K562 (cell line): ENCODE data around the gene WFDC8.

ENCODE experiments used
- GATAD2A ChIP-seq: fragments of 450-650 bp; IDR thresholded peaks from 2 replicates; pipeline ENCODE4 v1.6.1; 2017
- HDAC2 ChIP-seq: fragments of 450-650 bp; IDR thresholded peaks from 2 replicates; pipeline ENCODE4 v1.6.1; 2016; ENCODE audit warnings: mild to moderate bottlenecking
- HDAC6 ChIP-seq: IDR thresholded peaks from 2 replicates; pipeline ENCODE4 v1.6.1; 2012; ENCODE audit warnings: low read depth, mild to moderate bottlenecking, control low read depth, inconsistent platforms, low read length, moderate library complexity
- JUNB ChIP-seq: fragments of 450-650 bp; formaldehyde crosslinking; conservative IDR thresholded peaks from 2 replicates; pipeline ENCODE4 v1.4.0; 2020; ENCODE audit warnings: mild to moderate bottlenecking
- POLR2A ChIP-seq: fragments of 450-650 bp; conservative IDR thresholded peaks from 2 replicates; pipeline ENCODE4 v1.6.1; 2016
- RAD21 ChIP-seq, 2 experiments: fragments of 250-450 bp in 1 of 2; fragments of 450-650 bp in 1 of 2; sonication (Bioruptor Pico) in 1 of 2; formaldehyde crosslinking in 1 of 2; IDR thresholded peaks in 1 of 2; conservative IDR thresholded peaks in 1 of 2; 2 replicates each; pipeline versions ENCODE4 v1.4.0 to v1.8.0; 2020 to 2022; ENCODE audit warnings: mild to moderate bottlenecking in 2 of 2, moderate library complexity in 1 of 2
- RBM14 ChIP-seq: fragments of 200-400 bp; formaldehyde crosslinking; IDR thresholded peaks from 2 replicates; pipeline ENCODE4 v1.6.1; 2018; ENCODE audit warnings: low read depth, mild to moderate bottlenecking, low read length, moderate library complexity, borderline replicate concordance; ENCODE audit not compliant: insufficient read depth
- SMAD3 ChIP-seq: fragments of 450-650 bp; formaldehyde crosslinking; conservative IDR thresholded peaks from 2 replicates; pipeline ENCODE4 v1.4.0; 2020; ENCODE audit warnings: mild to moderate bottlenecking
- ZNF121 ChIP-seq: sonication (generic); formaldehyde crosslinking; conservative IDR thresholded peaks from 2 replicates; pipeline ENCODE4 v1.8.0; 2022; ENCODE audit warnings: missing genetic modification reagents
- ZNF707 ChIP-seq: fragments of 250-450 bp; sonication (Bioruptor Pico); conservative IDR thresholded peaks from 2 replicates; pipeline ENCODE4 v1.8.0; 2022; ENCODE audit warnings: inconsistent platforms, mild to moderate bottlenecking, moderate library complexity
- TF ChIP-seq, protein P1 (sequence below): sonication (generic); formaldehyde crosslinking; IDR thresholded peaks from 2 replicates; pipeline ENCODE4 v1.8.0; 2022; ENCODE audit warnings: mild to moderate bottlenecking, missing genetic modification reagents
- TF ChIP-seq, protein P2 (sequence below): fragments of 450-650 bp; IDR thresholded peaks from 2 replicates; pipeline ENCODE4 v1.6.1; 2018; ENCODE audit not compliant: partially characterized antibody
- TF ChIP-seq, protein P3 (sequence below): sonication (generic); formaldehyde crosslinking; IDR thresholded peaks from 2 replicates; pipeline ENCODE4 v1.9.0; 2022; ENCODE audit warnings: mild to moderate bottlenecking, missing genetic modification reagents

DNA sequence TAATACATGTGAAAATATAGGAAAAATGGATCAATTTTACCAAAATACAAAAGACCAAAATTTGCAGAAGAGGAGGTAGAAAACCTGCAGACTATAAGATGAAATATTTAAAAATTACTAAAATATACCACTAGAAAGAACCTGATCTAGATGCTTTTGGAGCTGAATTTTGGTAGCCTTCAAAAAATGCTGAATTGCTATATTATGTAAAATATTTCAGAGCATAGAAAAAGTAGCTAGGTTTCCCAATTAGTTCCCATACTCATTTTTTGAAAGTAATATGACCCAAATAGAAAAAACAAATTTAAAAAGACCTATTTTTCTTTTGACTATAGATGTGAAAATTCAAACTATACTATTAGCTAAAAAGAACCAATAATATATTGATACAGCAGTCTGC is 28.3 kb downstream of the WFDC8 start:
- no peak for TF ChIP-seq RAD21 (CRISPR knock-in tag; conservative IDR thresholded peaks at IDR 0.05 in 1 of 2, IDR thresholded peaks at IDR 0.05 in 1 of 2)
- TF ChIP-seq HDAC2: no peak
- TF ChIP-seq ZNF121: no peak
- no peak for TF ChIP-seq GATAD2A
- no peak for TF ChIP-seq SMAD3 (CRISPR knock-in tag)
- TF ChIP-seq, protein P1, sequence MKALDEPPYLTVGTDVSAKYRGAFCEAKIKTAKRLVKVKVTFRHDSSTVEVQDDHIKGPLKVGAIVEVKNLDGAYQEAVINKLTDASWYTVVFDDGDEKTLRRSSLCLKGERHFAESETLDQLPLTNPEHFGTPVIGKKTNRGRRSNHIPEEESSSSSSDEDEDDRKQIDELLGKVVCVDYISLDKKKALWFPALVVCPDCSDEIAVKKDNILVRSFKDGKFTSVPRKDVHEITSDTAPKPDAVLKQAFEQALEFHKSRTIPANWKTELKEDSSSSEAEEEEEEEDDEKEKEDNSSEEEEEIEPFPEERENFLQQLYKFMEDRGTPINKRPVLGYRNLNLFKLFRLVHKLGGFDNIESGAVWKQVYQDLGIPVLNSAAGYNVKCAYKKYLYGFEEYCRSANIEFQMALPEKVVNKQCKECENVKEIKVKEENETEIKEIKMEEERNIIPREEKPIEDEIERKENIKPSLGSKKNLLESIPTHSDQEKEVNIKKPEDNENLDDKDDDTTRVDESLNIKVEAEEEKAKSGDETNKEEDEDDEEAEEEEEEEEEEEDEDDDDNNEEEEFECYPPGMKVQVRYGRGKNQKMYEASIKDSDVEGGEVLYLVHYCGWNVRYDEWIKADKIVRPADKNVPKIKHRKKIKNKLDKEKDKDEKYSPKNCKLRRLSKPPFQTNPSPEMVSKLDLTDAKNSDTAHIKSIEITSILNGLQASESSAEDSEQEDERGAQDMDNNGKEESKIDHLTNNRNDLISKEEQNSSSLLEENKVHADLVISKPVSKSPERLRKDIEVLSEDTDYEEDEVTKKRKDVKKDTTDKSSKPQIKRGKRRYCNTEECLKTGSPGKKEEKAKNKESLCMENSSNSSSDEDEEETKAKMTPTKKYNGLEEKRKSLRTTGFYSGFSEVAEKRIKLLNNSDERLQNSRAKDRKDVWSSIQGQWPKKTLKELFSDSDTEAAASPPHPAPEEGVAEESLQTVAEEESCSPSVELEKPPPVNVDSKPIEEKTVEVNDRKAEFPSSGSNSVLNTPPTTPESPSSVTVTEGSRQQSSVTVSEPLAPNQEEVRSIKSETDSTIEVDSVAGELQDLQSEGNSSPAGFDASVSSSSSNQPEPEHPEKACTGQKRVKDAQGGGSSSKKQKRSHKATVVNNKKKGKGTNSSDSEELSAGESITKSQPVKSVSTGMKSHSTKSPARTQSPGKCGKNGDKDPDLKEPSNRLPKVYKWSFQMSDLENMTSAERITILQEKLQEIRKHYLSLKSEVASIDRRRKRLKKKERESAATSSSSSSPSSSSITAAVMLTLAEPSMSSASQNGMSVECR (CRISPR knock-in tag): no peak
- TF ChIP-seq POLR2A: no peak
- no peak for TF ChIP-seq HDAC6
- TF ChIP-seq, protein P2, sequence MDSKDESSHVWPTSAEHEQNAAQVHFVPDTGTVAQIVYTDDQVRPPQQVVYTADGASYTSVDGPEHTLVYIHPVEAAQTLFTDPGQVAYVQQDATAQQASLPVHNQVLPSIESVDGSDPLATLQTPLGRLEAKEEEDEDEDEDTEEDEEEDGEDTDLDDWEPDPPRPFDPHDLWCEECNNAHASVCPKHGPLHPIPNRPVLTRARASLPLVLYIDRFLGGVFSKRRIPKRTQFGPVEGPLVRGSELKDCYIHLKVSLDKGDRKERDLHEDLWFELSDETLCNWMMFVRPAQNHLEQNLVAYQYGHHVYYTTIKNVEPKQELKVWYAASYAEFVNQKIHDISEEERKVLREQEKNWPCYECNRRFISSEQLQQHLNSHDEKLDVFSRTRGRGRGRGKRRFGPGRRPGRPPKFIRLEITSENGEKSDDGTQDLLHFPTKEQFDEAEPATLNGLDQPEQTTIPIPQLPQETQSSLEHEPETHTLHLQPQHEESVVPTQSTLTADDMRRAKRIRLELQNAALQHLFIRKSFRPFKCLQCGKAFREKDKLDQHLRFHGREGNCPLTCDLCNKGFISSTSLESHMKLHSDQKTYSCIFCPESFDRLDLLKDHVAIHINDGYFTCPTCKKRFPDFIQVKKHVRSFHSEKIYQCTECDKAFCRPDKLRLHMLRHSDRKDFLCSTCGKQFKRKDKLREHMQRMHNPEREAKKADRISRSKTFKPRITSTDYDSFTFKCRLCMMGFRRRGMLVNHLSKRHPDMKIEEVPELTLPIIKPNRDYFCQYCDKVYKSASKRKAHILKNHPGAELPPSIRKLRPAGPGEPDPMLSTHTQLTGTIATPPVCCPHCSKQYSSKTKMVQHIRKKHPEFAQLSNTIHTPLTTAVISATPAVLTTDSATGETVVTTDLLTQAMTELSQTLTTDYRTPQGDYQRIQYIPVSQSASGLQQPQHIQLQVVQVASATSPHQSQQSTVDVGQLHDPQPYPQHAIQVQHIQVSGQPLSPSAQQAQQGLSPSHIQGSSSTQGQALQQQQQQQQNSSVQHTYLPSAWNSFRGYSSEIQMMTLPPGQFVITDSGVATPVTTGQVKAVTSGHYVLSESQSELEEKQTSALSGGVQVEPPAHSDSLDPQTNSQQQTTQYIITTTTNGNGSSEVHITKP: no peak
- TF ChIP-seq ZNF707 (CRISPR knock-in tag): no peak
- TF ChIP-seq RBM14: no peak
- TF ChIP-seq JUNB: no peak
- TF ChIP-seq, protein P3, sequence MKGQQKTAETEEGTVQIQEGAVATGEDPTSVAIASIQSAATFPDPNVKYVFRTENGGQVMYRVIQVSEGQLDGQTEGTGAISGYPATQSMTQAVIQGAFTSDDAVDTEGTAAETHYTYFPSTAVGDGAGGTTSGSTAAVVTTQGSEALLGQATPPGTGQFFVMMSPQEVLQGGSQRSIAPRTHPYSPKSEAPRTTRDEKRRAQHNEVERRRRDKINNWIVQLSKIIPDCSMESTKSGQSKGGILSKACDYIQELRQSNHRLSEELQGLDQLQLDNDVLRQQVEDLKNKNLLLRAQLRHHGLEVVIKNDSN: no peak
